Measurements from ENCODE around the gene CDKN1B.

The CDKN1B gene

DNA sequence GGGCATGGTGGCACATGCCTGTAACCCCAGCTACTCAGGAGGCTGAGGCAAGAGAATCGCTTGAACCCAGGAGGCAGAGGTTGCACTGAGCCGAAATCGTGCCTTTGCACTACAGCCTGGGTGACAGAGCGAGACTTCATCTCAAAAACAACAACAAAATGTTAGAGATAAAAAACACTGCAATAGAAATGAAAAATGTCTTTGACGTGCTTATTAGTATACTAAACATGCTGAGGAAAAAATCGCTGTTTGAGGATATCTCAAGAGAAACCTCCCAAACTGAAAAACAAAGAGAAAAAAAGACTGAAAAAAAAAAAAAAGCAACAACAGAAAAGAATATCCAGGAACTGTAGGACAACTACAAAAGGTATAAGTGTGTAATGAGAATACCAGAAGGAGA lies 53.1 kb downstream of the CDKN1B start:
- DNase-seq: no peak
